HEK293T (cell line): ENCODE measurements around the gene ADAMTS9.

ENCODE experiments used
- CTCF ChIA-PET: fragments of 350-600 bp; formaldehyde crosslinking; extraction: SDS; loops from one replicate; lab custom pipeline; 2021; ENCODE audit warnings: antibody characterized with exemption, inconsistent platforms; lab: Yijun Ruan, JAX
- POLR2A ChIA-PET: fragments of 350-600 bp; formaldehyde crosslinking; extraction: SDS; loops from one replicate; lab custom pipeline; 2020; ENCODE audit warnings: antibody characterized with exemption, inconsistent platforms; lab: Yijun Ruan, JAX
- DNase-seq: peaks from one replicate; pipeline ENCODE4 v3.0.0; 2012; ENCODE audit warnings: mixed read lengths; ENCODE audit errors: extremely low spot score
- ARNT ChIP-seq: fragments of 450-650 bp; IDR thresholded peaks from 2 replicates; pipeline ENCODE4 v1.6.1; 2017; ENCODE audit warnings: mild to moderate bottlenecking
- BHLHE40 ChIP-seq: fragments of 450-650 bp; IDR thresholded peaks from 2 replicates; pipeline ENCODE4 v1.6.1; 2016; ENCODE audit warnings: mild to moderate bottlenecking, moderate library complexity, borderline replicate concordance
- CTBP1 ChIP-seq: fragments of 450-650 bp; IDR thresholded peaks from 2 replicates; pipeline ENCODE4 v1.6.1; 2016; ENCODE audit warnings: borderline replicate concordance
- ELF4 ChIP-seq: fragments of 450-650 bp; IDR thresholded peaks from 2 replicates; pipeline ENCODE4 v1.6.1; 2017; ENCODE audit warnings: antibody characterized with exemption
- FOXA1 ChIP-seq: fragments of 450-650 bp; IDR thresholded peaks from 2 replicates; pipeline ENCODE4 v1.6.1; 2016; ENCODE audit warnings: mild to moderate bottlenecking
- FOXK2 ChIP-seq: fragments of 450-650 bp; IDR thresholded peaks from 2 replicates; pipeline ENCODE4 v1.6.1; 2016; ENCODE audit warnings: mild to moderate bottlenecking
- FOXM1 ChIP-seq: fragments of 450-650 bp; IDR thresholded peaks from 2 replicates; pipeline ENCODE4 v1.6.1; 2017; ENCODE audit warnings: mild to moderate bottlenecking, borderline replicate concordance
- HDGF ChIP-seq: fragments of 450-650 bp; IDR thresholded peaks from 2 replicates; pipeline ENCODE4 v1.6.1; 2017; ENCODE audit warnings: antibody characterized with exemption, borderline replicate concordance
- L3MBTL2 ChIP-seq: fragments of 450-650 bp; conservative IDR thresholded peaks from 2 replicates; pipeline ENCODE4 v1.6.1; 2016; ENCODE audit warnings: mild to moderate bottlenecking
- LEF1 ChIP-seq: fragments of 450-650 bp; IDR thresholded peaks from 2 replicates; pipeline ENCODE4 v1.6.1; 2017; ENCODE audit warnings: mild to moderate bottlenecking, borderline replicate concordance
- NFRKB ChIP-seq: fragments of 450-650 bp; IDR thresholded peaks from 2 replicates; pipeline ENCODE4 v1.6.1; 2016; ENCODE audit warnings: mild to moderate bottlenecking, moderate library complexity
- PKNOX1 ChIP-seq: fragments of 450-650 bp; IDR thresholded peaks from 2 replicates; pipeline ENCODE4 v1.6.1; 2016
- SP1 ChIP-seq: fragments of 450-650 bp; IDR thresholded peaks from 2 replicates; pipeline ENCODE4 v1.6.1; 2017
- SUZ12 ChIP-seq: fragments of 450-650 bp; IDR thresholded peaks from 2 replicates; pipeline ENCODE4 v1.6.1; 2016; ENCODE audit warnings: mild to moderate bottlenecking
- TARDBP ChIP-seq: fragments of 450-650 bp; IDR thresholded peaks from 2 replicates; pipeline ENCODE4 v1.6.1; 2016
- ZNF384 ChIP-seq: fragments of 450-650 bp; IDR thresholded peaks from 2 replicates; pipeline ENCODE4 v1.6.1; 2016

Gene ADAMTS9

GRCh38 chr3:64685331-64685799 lies 2.4 kb downstream of the ADAMTS9 start:
- POLR2A ChIA-PET, result no interaction called here
- DNase-seq, result peak; percentile 9

GRCh38 chr3:64684715-64685261 lies 3.0 kb downstream of the ADAMTS9 start:
- ChIA-PET CTCF (no interaction called here), POLR2A (no interaction called here)
- peak; percentile 9 for DNase-seq
- TF ChIP-seq FOXM1 (no peak), ZNF384 (no peak), NFRKB (no peak), FOXA1 (no peak), PKNOX1 (no peak), LEF1 (no peak), CTBP1 (no peak), TARDBP (no peak)

More at GRCh38 chr3:64685331-64685799, 2.4 kb downstream of the ADAMTS9 start:
- CTCF ChIA-PET, result no interaction called here
- TF ChIP-seq L3MBTL2 (peak; percentile 70), ARNT (no peak)

- CTCF ChIA-PET, result no interaction called here
- POLR2A ChIA-PET, result no interaction called here
- TF ChIP-seq ZNF384 (no peak), FOXK2 (no peak), NFRKB (no peak), LEF1 (no peak), BHLHE40 (no peak), SP1 (no peak), ARNT (no peak)
- no peak for DNase-seq
These were observed 6.0 kb downstream of the ADAMTS9 start for GRCh38 chr3:64681827-64682226.

- no peak for DNase-seq
- POLR2A ChIA-PET, result no interaction called here
- CTCF ChIA-PET, result no interaction called here
- no peak for TF ChIP-seq LEF1
- no peak for TF ChIP-seq PKNOX1
- no peak for TF ChIP-seq FOXM1
- TF ChIP-seq NFRKB, result no peak
- no peak for TF ChIP-seq ARNT
- TF ChIP-seq CTBP1, result no peak
- TF ChIP-seq SUZ12, result no peak
- TF ChIP-seq ZNF384, result no peak
- TF ChIP-seq FOXA1, result no peak
- TF ChIP-seq FOXK2, result no peak
- no peak for TF ChIP-seq TARDBP
- TF ChIP-seq HDGF, result no peak
- no peak for TF ChIP-seq BHLHE40
- no peak for TF ChIP-seq SP1
These were observed 6.8 kb downstream of the ADAMTS9 start for GRCh38 chr3:64681015-64681414.

- POLR2A ChIA-PET, result no interaction called here
- no peak for TF ChIP-seq CTBP1
- no peak for TF ChIP-seq ELF4
- TF ChIP-seq L3MBTL2, result no peak
- TF ChIP-seq TARDBP, result no peak
- no peak for TF ChIP-seq HDGF
- TF ChIP-seq ZNF384, result no peak
- TF ChIP-seq ARNT, result no peak
- TF ChIP-seq FOXA1, result no peak
- TF ChIP-seq FOXM1, result no peak
- TF ChIP-seq SP1, result no peak
- no peak for TF ChIP-seq NFRKB
- no peak for TF ChIP-seq LEF1
- no peak for TF ChIP-seq FOXK2
- no peak for TF ChIP-seq BHLHE40
- CTCF ChIA-PET, result no interaction called here
- no peak for DNase-seq
These were observed 7.5 kb downstream of the ADAMTS9 start for GRCh38 chr3:64680334-64680733.

- DNase-seq, result no peak
- ChIA-PET POLR2A (no interaction called here), CTCF (no interaction called here)
- TF ChIP-seq LEF1, result no peak
- no peak for TF ChIP-seq TARDBP
- no peak for TF ChIP-seq NFRKB
- TF ChIP-seq FOXM1, result no peak
- no peak for TF ChIP-seq HDGF
- TF ChIP-seq ELF4, result no peak
- TF ChIP-seq L3MBTL2, result no peak
- TF ChIP-seq ARNT, result no peak
- no peak for TF ChIP-seq BHLHE40
- TF ChIP-seq ZNF384, result no peak
- TF ChIP-seq FOXA1, result no peak
- TF ChIP-seq CTBP1, result no peak
- no peak for TF ChIP-seq SUZ12
- no peak for TF ChIP-seq FOXK2
- TF ChIP-seq PKNOX1, result no peak
- no peak for TF ChIP-seq SP1
These were observed 9.7 kb downstream of the ADAMTS9 start for GRCh38 chr3:64677961-64678716.
